SU-DHL-6 (cell line): ENCODE results near the gene SMAD2.

Source experiments
- H2AFZ ChIP-seq: fragments of 200-600 bp; sonication (generic); 2 replicates; pipeline ENCODE4 v1.6.1; 2014; ENCODE audit warnings: low read depth, mild to moderate bottlenecking, moderate library complexity, mixed read lengths, antibody characterized with exemption, low read length; ENCODE audit not compliant: severe bottlenecking
- H3F3A ChIP-seq: fragments of 200-600 bp; shearing (Covaris generic); 2 replicates; pipeline ENCODE4 v1.6.0; 2016; ENCODE audit warnings: antibody characterized with exemption, mild to moderate bottlenecking; ENCODE audit not compliant: insufficient read depth
- H3K27ac ChIP-seq: fragments of 200-600 bp; sonication (generic); 2 replicates; pipeline ENCODE4 v1.5.1; 2016; ENCODE audit warnings: low read depth, mild to moderate bottlenecking, low read length, moderate library complexity, mixed read lengths
- H3K27me3 ChIP-seq: fragments of 200-600 bp; sonication (generic), shearing (Covaris generic); 2 replicates; pipeline ENCODE4 v1.6.0; 2014; ENCODE audit warnings: mild to moderate bottlenecking, low read length
- H3K36me3 ChIP-seq: fragments of 200-600 bp; sonication (generic); 2 replicates; pipeline ENCODE4 v1.6.1; 2014; ENCODE audit warnings: mild to moderate bottlenecking, low read length, mixed read lengths
- H3K4me2 ChIP-seq: fragments of 300-600, 200-600 bp; shearing (Covaris generic), sonication (generic); 2 replicates; pipeline ENCODE4 v1.6.0; 2014; ENCODE audit warnings: low read length, low read depth, mild to moderate bottlenecking; ENCODE audit not compliant: poor library complexity, severe bottlenecking
- H3K4me3 ChIP-seq: fragments of 200-600 bp; sonication (generic); 2 replicates; pipeline ENCODE4 v1.5.1; 2014; ENCODE audit warnings: antibody characterized with exemption, low read length, mild to moderate bottlenecking, mixed read lengths; ENCODE audit not compliant: insufficient read depth, poor library complexity, severe bottlenecking
- H3K79me2 ChIP-seq: fragments of 200-600 bp; sonication (generic); 2 replicates; pipeline ENCODE4 v1.6.1; 2014; ENCODE audit warnings: mild to moderate bottlenecking, low read length, moderate library complexity; ENCODE audit not compliant: insufficient read depth
- H3K9ac ChIP-seq: fragments of 200-600 bp; sonication (generic); 2 replicates; pipeline ENCODE4 v1.7.0; 2014; ENCODE audit warnings: mild to moderate bottlenecking, low read length
- H3K9me2 ChIP-seq: fragments of 200-600 bp; sonication (generic); replicated peaks from 2 replicates; pipeline ENCODE4 v1.6.1; 2014; ENCODE audit warnings: low read length; ENCODE audit not compliant: insufficient read depth
- H3K9me3 ChIP-seq: fragments of 200-600 bp; sonication (generic); 2 replicates; pipeline ENCODE4 v1.6.1; 2014; ENCODE audit warnings: low read length, mixed read lengths; ENCODE audit not compliant: insufficient read depth
- H4K20me1 ChIP-seq: fragments of 200-600 bp; sonication (generic); 2 replicates; pipeline ENCODE4 v1.6.1; 2014; ENCODE audit warnings: low read depth, mild to moderate bottlenecking, antibody characterized with exemption, low read length, moderate library complexity, mixed read lengths
- CTCF ChIP-seq: fragments of 200-600 bp; sonication (generic); IDR thresholded peaks from one replicate; pipeline ENCODE4 v1.5.1; 2017; ENCODE audit warnings: antibody characterized with exemption, mild to moderate bottlenecking, low read length, moderate library complexity; ENCODE audit not compliant: insufficient read depth, poor library complexity, severe bottlenecking
- EZH2phosphoT487 ChIP-seq: fragments of 200-600 bp; sonication (generic), shearing (Covaris generic); conservative IDR thresholded peaks from 2 replicates; pipeline ENCODE4 v1.6.1; 2018; ENCODE audit warnings: mild to moderate bottlenecking, antibody characterized with exemption, low read length, moderate library complexity, mixed read lengths

The SMAD2 gene

GRCh38 chr18:47821314-47821713 lies 109.1 kb downstream of the SMAD2 start:
- no peak overlapping the region for H2AFZ ChIP-seq
- no peaks in the 10 kb centered on the region for H4K20me1 ChIP-seq
- no peaks in the 10 kb centered on the region for H3K9me2 ChIP-seq
- 0 out of 2 replicates have a peak, but pooled peaks cover 5% of the 10 kb centered on the region for H3K36me3 ChIP-seq
- H3K9me3 ChIP-seq, result no peaks in the 10 kb centered on the region
- no peak overlapping the region for H3K9ac ChIP-seq
- H3K27ac ChIP-seq, result no peak overlapping the region
- H3K4me3 ChIP-seq, result no peak overlapping the region
- no peaks in the 10 kb centered on the region for H3K27me3 ChIP-seq
- H3F3A ChIP-seq, result 0 out of 2 replicates have a peak, but pooled peaks cover 6% of the 10 kb centered on the region
- TF ChIP-seq EZH2phosphoT487 (no peak), CTCF (no peak)
- H3K79me2 ChIP-seq, result no peaks in the 10 kb centered on the region
- H3K4me2 ChIP-seq, result no peak overlapping the region

- 0 out of 2 replicates have a peak, but pooled peaks cover 6% of the 10 kb centered on the region for H3F3A ChIP-seq
- no peak overlapping the region for H2AFZ ChIP-seq
- H3K9me2 ChIP-seq, result no peaks in the 10 kb centered on the region
- no peak overlapping the region for H3K4me3 ChIP-seq
- H3K79me2 ChIP-seq, result no peaks in the 10 kb centered on the region
- no peaks in the 10 kb centered on the region for H4K20me1 ChIP-seq
- TF ChIP-seq CTCF, result no peak
- TF ChIP-seq EZH2phosphoT487, result no peak
- 0 out of 2 replicates have a peak, but pooled peaks cover 5% of the 10 kb centered on the region for H3K36me3 ChIP-seq
- H3K4me2 ChIP-seq, result no peak overlapping the region
- no peak overlapping the region for H3K9ac ChIP-seq
- no peak overlapping the region for H3K27ac ChIP-seq
- H3K9me3 ChIP-seq, result no peaks in the 10 kb centered on the region
- H3K27me3 ChIP-seq, result no peaks in the 10 kb centered on the region
These were observed 112.7 kb downstream of the SMAD2 start for GRCh38 chr18:47817795-47818077.

- Histone ChIP-seq H3F3A (0 out of 2 replicates have a peak, but pooled peaks cover 6% of the 10 kb centered on the region), H3K27me3 (no peaks in the 10 kb centered on the region), H2AFZ (no peak overlapping the region), H3K9ac (no peak overlapping the region), H4K20me1 (no peaks in the 10 kb centered on the region), H3K4me3 (no peak overlapping the region), H3K79me2 (no peaks in the 10 kb centered on the region), H3K9me2 (no peaks in the 10 kb centered on the region), H3K9me3 (no peaks in the 10 kb centered on the region), H3K36me3 (0 out of 2 replicates have a peak, but pooled peaks cover 5% of the 10 kb centered on the region), H3K27ac (no peak overlapping the region), H3K4me2 (no peak overlapping the region)
- TF ChIP-seq EZH2phosphoT487 (no peak), CTCF (no peak)
These were observed 113.3 kb downstream of the SMAD2 start for GRCh38 chr18:47817017-47817794.
